Epithelial cell of esophagus (primary cell): Measurements from ENCODE around the gene ENOX1.

Source experiments
- DNase-seq: peaks from one replicate; pipeline ENCODE4 v3.0.0; 2010; ENCODE audit warnings: low read depth
- H3K4me3 ChIP-seq: 2 replicates; pipeline ENCODE4 v1.5.1; 2011; ENCODE audit warnings: mild to moderate bottlenecking, low read length, control low read depth
- TF ChIP-seq, protein P1 (sequence below): IDR thresholded peaks from 2 replicates; pipeline ENCODE4 v1.5.1; 2011; ENCODE audit warnings: low read depth, mild to moderate bottlenecking, low read length, control low read depth, inconsistent platforms; ENCODE audit not compliant: insufficient read depth; ENCODE audit errors: missing control alignments

Gene ENOX1

DNA sequence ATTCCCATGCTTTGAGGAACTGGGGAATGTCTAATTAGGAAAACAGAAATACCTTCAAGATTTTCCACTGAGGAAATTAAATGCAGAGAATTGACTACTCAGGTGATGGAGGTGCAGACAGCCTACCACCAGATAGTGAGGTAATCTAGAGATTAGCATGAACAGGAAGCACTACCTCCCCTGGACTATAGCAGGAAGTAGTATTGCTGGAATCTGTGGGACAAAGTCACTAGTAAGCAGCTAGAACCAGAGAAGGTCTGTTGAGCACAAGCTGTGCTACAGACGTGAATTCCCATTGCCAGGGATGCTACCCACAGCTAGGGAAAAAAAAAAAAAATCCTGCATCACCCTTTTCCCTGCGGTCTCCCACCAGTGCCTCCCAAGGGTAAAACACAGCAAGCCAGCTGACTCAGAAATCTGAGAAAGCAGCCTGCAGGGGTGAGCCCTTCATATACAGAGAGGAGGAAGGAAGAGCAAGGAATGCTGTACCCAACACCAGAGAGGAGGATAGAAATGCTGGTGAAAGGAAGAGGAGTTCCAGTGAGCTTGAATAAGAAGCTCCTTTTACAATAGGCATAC, 10.2 kb downstream of the ENOX1 start:
- no peak for DNase-seq
- TF ChIP-seq, protein P1, sequence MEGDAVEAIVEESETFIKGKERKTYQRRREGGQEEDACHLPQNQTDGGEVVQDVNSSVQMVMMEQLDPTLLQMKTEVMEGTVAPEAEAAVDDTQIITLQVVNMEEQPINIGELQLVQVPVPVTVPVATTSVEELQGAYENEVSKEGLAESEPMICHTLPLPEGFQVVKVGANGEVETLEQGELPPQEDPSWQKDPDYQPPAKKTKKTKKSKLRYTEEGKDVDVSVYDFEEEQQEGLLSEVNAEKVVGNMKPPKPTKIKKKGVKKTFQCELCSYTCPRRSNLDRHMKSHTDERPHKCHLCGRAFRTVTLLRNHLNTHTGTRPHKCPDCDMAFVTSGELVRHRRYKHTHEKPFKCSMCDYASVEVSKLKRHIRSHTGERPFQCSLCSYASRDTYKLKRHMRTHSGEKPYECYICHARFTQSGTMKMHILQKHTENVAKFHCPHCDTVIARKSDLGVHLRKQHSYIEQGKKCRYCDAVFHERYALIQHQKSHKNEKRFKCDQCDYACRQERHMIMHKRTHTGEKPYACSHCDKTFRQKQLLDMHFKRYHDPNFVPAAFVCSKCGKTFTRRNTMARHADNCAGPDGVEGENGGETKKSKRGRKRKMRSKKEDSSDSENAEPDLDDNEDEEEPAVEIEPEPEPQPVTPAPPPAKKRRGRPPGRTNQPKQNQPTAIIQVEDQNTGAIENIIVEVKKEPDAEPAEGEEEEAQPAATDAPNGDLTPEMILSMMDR = no peak
- H3K4me3 ChIP-seq = no peak overlapping the region

DNA sequence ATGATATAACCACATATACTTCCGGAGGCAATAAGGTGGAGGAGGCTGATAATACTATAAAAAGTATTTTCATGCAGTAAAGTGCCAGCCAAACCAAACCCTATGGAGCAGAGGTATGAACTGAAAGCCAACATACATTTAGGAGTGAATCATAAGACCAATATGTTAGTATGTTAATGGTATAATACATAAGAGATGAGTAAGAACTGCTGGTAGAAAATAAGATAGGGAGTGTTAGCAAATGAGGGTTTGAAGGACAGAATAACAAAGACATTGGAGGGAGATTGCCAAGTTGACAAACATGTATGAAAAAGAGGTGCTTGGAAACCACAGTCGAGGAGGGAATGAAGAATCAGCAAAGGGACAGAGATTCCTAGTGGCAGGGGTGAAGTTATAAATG, 10.8 kb downstream of the ENOX1 start:
- no peak for DNase-seq
- TF ChIP-seq, protein P1 = no peak
- H3K4me3 ChIP-seq = no peak overlapping the region

- TF ChIP-seq, protein P1 = no peak
Observed at GRCh38 chr13:43773602-43774001, 13.2 kb downstream of the ENOX1 start.

GRCh38 chr13:43770871-43771270, 15.9 kb downstream of the ENOX1 start:
- TF ChIP-seq, protein P1 = no peak
- no peak for DNase-seq
- H3K4me3 ChIP-seq = no peak overlapping the region

More at GRCh38 chr13:43773602-43774001, 13.2 kb downstream of the ENOX1 start:
- H3K4me3 ChIP-seq = no peak overlapping the region
- no peak for DNase-seq

- DNase-seq = no peak
- H3K4me3 ChIP-seq = no peak overlapping the region
- TF ChIP-seq, protein P1 = no peak
Observed at GRCh38 chr13:43769529-43769928, 17.2 kb downstream of the ENOX1 start.

DNA sequence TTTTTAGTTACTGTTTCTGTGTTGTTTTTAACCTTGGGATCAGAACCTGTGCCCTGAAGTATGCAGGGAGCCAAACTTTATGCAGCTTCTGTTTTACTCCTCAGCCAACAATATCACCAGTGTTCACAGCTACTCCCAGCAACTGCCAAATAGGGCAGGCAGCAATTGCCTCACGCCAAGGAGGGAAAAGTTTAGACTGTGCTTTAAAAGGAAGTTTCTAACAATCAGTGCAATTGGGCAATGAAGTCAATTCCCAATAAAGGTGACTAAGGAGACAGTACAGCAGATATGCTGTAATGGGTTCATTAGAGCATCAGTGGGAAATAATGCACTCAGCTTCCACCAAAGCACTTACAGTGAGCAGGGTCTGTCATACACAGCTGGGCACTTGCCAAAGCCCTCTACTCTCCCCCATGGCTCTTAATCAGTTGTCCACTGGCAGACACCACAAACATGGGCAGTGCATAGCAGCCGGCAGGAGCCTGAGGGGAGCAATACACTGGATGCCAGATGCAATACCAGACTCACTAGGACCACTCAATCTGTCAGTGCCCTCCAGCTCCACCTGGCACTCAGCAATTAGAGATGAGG, 19.3 kb downstream of the ENOX1 start:
- TF ChIP-seq, protein P1 = no peak
- no peak overlapping the region for H3K4me3 ChIP-seq
- peak; percentile 17 for DNase-seq

- DNase-seq = no peak
- TF ChIP-seq, protein P1 = no peak
- no peak overlapping the region for H3K4me3 ChIP-seq
Observed at GRCh38 chr13:43766725-43767124, 20.0 kb downstream of the ENOX1 start.
